ENCODE results near the gene AMMECR1.

The AMMECR1 gene

DNA sequence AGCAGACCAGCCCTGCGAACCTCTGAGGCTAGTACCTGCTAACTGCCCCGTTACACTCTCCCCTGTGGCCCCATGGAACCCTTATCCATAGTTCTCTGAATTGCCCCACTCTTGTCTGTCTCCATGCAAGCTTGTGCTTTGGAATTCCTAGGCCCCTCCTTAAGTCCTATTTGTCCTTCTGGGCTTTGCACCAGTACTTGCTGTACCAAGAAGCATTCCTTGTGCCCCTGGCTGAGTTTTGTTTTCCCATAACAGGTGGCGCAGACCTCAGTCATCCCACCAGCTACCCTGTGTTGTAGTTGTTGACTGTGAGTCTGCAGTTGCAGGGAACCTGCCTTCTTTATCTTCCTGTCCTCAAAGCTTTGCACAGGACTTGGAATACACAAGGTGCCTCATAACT, 147.9 kb downstream of the AMMECR1 start:
- Histone ChIP-seq H3K4me1 (ENCODE audit: low read length) (no peaks in the 10 kb centered on the region), H3K36me3 (replicated peaks; ENCODE audit: insufficient read depth, low read length) (no peaks in the 10 kb centered on the region), H2AFZ (ENCODE audit: low read length) (no peak overlapping the region), H3K9me2 (replicated peaks; ENCODE audit: insufficient read depth, low read length) (no peaks in the 10 kb centered on the region), H3K27me3 (replicated peaks; ENCODE audit: insufficient read depth, low read length) (no peaks in the 10 kb centered on the region), H3K4me3 (ENCODE audit: low read length) (no peak overlapping the region), H3F3A (ENCODE audit: insufficient read depth, low read length) (no peaks in the 10 kb centered on the region), H3K9ac (ENCODE audit: low read length) (no peak overlapping the region), H3K9me3 (replicated peaks; ENCODE audit: insufficient read depth, low read length) (no peaks in the 10 kb centered on the region), H4K20me1 (ENCODE audit: insufficient read depth, low read length) (peaks cover under 1% of the 10 kb centered on the region; the same call in 1 of the 2 replicates), H3K4me2 (ENCODE audit: low read depth, low read length) (no peak overlapping the region), H3K79me2 (ENCODE audit: low read length) (no peaks in the 10 kb centered on the region; the same call in 1 of the 2 replicates), H3K27ac (ENCODE audit: low read length) (no peak overlapping the region)
- DNase-seq: no peak
- no peak for TF ChIP-seq EZH2 (optimal IDR thresholded peaks at IDR 0.05; ENCODE audit: low read depth, low read length)
- TF ChIP-seq, protein P1, sequence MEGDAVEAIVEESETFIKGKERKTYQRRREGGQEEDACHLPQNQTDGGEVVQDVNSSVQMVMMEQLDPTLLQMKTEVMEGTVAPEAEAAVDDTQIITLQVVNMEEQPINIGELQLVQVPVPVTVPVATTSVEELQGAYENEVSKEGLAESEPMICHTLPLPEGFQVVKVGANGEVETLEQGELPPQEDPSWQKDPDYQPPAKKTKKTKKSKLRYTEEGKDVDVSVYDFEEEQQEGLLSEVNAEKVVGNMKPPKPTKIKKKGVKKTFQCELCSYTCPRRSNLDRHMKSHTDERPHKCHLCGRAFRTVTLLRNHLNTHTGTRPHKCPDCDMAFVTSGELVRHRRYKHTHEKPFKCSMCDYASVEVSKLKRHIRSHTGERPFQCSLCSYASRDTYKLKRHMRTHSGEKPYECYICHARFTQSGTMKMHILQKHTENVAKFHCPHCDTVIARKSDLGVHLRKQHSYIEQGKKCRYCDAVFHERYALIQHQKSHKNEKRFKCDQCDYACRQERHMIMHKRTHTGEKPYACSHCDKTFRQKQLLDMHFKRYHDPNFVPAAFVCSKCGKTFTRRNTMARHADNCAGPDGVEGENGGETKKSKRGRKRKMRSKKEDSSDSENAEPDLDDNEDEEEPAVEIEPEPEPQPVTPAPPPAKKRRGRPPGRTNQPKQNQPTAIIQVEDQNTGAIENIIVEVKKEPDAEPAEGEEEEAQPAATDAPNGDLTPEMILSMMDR (IDR thresholded peaks at IDR 0.05; ENCODE audit: low read length): no peak
- no peak for TF ChIP-seq EZH2phosphoT487 (IDR thresholded peaks at IDR 0.05; ENCODE audit: low read length)

DNA sequence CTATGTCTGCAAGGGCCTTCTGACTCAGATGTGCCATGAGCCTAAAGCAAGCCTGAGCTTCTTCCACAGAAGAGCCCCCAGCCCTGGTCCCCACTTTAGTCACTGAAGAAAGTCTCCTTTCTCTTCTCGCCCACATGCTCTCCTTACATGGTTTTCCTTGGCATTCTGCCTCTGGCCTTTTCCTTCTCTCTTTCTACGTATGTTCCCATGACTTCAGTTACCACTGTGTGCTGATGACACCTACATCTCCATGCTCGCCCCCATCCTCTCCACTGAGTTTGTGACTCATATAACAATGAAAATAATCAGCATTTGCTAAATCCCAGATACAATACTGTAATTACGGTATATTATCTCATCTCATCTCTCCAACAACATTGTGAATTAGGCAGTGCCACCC, 149.3 kb downstream of the AMMECR1 start:
- Histone ChIP-seq H3K27me3 (replicated peaks; ENCODE audit: insufficient read depth, low read length) (no peaks in the 10 kb centered on the region), H3K36me3 (replicated peaks; ENCODE audit: insufficient read depth, low read length) (no peaks in the 10 kb centered on the region), H2AFZ (ENCODE audit: low read length) (no peak overlapping the region), H3K9ac (ENCODE audit: low read length) (no peak overlapping the region), H3K9me3 (replicated peaks; ENCODE audit: insufficient read depth, low read length) (no peaks in the 10 kb centered on the region), H3K79me2 (ENCODE audit: low read length) (peaks cover 6% of the 10 kb centered on the region), H3K27ac (ENCODE audit: low read length) (no peak overlapping the region), H3K4me2 (ENCODE audit: low read depth, low read length) (no peak overlapping the region), H3K4me1 (ENCODE audit: low read length) (no peaks in the 10 kb centered on the region), H3K4me3 (ENCODE audit: low read length) (no peak overlapping the region), H3F3A (ENCODE audit: insufficient read depth, low read length) (no peaks in the 10 kb centered on the region), H4K20me1 (ENCODE audit: insufficient read depth, low read length) (peaks cover 3% of the 10 kb centered on the region; the same call in 1 of the 2 replicates), H3K9me2 (replicated peaks; ENCODE audit: insufficient read depth, low read length) (no peaks in the 10 kb centered on the region)
- no peak for TF ChIP-seq EZH2 (optimal IDR thresholded peaks at IDR 0.05; ENCODE audit: low read depth, low read length)
- no peak for DNase-seq

DNA sequence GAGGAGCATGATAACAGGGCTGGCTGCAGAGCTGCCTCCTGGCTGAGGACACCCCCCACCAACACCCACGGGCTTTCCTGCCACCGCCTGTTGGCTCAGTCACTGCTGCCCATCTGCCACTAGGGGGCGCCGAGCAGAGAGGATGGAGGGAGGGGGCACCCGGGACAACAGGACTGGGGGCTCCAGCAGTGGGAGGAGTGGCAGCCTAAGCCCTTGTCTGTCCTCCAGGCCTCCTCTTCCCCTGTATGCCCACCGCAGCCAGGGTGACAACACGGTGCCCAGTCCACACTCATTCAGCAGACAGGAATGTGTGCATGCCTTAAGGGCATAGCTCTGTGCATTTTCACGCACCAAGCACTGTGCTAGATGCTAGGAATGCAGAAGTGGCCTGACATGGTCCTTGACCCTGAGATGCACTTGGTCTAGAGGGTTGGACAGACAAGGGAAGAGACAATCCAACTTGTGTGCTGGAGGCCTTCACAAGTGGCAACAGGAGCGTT, 149.9 kb downstream of the AMMECR1 start:
- H3K4me1 ChIP-seq (ENCODE audit: low read length): no peaks in the 10 kb centered on the region
- H3K4me3 ChIP-seq (ENCODE audit: low read length): no peak overlapping the region
- H3F3A ChIP-seq (ENCODE audit: insufficient read depth, low read length): no peaks in the 10 kb centered on the region
- H4K20me1 ChIP-seq (ENCODE audit: insufficient read depth, low read length): peaks cover 3% of the 10 kb centered on the region; the same call in 1 of the 2 replicates
- no peaks in the 10 kb centered on the region for H3K27me3 ChIP-seq (replicated peaks; ENCODE audit: insufficient read depth, low read length)
- TF ChIP-seq EZH2 (optimal IDR thresholded peaks at IDR 0.05; ENCODE audit: low read depth, low read length) (no peak), EZH2phosphoT487 (IDR thresholded peaks at IDR 0.05; ENCODE audit: low read length) (no peak)
- TF ChIP-seq, protein P1 (IDR thresholded peaks at IDR 0.05; ENCODE audit: low read length): peak; percentile 76
- peaks cover 6% of the 10 kb centered on the region for H3K79me2 ChIP-seq (ENCODE audit: low read length)
- no peaks in the 10 kb centered on the region for H3K36me3 ChIP-seq (replicated peaks; ENCODE audit: insufficient read depth, low read length)
- H3K9me3 ChIP-seq (replicated peaks; ENCODE audit: insufficient read depth, low read length): no peaks in the 10 kb centered on the region
- DNase-seq: no peak
- no peak overlapping the region for H3K9ac ChIP-seq (ENCODE audit: low read length)
- H3K9me2 ChIP-seq (replicated peaks; ENCODE audit: insufficient read depth, low read length): no peaks in the 10 kb centered on the region
- no peak overlapping the region for H3K4me2 ChIP-seq (ENCODE audit: low read depth, low read length)
- H3K27ac ChIP-seq (ENCODE audit: low read length): no peak overlapping the region
- no peak overlapping the region for H2AFZ ChIP-seq (ENCODE audit: low read length)

DNA sequence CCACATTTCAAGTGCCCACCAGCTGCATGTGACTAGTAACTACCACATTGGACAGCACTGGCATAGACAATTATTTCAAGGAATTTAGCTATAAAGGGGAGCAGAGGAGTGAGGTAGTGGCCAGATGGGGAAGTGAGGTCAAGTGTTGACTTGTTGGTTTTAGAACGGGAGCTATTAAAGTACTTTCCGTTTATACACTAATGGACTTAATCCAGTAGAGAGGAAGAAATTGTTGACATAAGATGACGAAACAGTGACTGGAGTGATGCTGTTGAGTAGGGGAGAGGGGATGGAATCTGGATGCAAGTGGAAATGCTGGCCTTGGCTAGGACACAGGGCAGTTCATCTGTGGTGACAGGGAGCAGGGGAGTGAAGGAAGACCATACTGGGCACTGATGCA, 154.4 kb downstream of the AMMECR1 start:
- Histone ChIP-seq H3K9ac (ENCODE audit: low read length) (no peak overlapping the region), H2AFZ (ENCODE audit: low read length) (no peak overlapping the region), H3K9me3 (replicated peaks; ENCODE audit: insufficient read depth, low read length) (no peaks in the 10 kb centered on the region), H3K4me2 (ENCODE audit: low read depth, low read length) (no peak overlapping the region), H3K79me2 (ENCODE audit: low read length) (peaks cover 26% of the 10 kb centered on the region), H3K9me2 (replicated peaks; ENCODE audit: insufficient read depth, low read length) (no peaks in the 10 kb centered on the region), H3K27ac (ENCODE audit: low read length) (no peak overlapping the region), H4K20me1 (ENCODE audit: insufficient read depth, low read length) (peaks cover 3% of the 10 kb centered on the region; the same call in 1 of the 2 replicates), H3K36me3 (replicated peaks; ENCODE audit: insufficient read depth, low read length) (no peaks in the 10 kb centered on the region), H3K27me3 (replicated peaks; ENCODE audit: insufficient read depth, low read length) (no peaks in the 10 kb centered on the region), H3K4me3 (ENCODE audit: low read length) (no peak overlapping the region), H3F3A (ENCODE audit: insufficient read depth, low read length) (peaks cover 11% of the 10 kb centered on the region), H3K4me1 (ENCODE audit: low read length) (peaks cover 26% of the 10 kb centered on the region)
- TF ChIP-seq EZH2 (optimal IDR thresholded peaks at IDR 0.05; ENCODE audit: low read depth, low read length): no peak
- TF ChIP-seq, protein P1 (IDR thresholded peaks at IDR 0.05; ENCODE audit: low read length): no peak
- TF ChIP-seq EZH2phosphoT487 (IDR thresholded peaks at IDR 0.05; ENCODE audit: low read length): no peak
- DNase-seq: no peak

Measured in MM.1S (cell line).